IMR-90 (cell line): ENCODE measurements around the gene F12. TPM values are rescaled to one million over a fixed set of nuclear protein-coding genes. Genes with fewer than 3 reads are reported as not detected.

Experiments
- ATAC-seq: fragments of 200-7000 bp; cut with Tn5 transposase; 2 replicates; pipeline ENCODE4 v1.9.1; 2020; ENCODE audit warnings: low read depth, mild to moderate bottlenecking, moderate library complexity
- BruUV-seq: library from RNA; stranded (reverse); fragments of 400-500 nt; replicated peaks from 2 replicates; lab custom pipeline; 2021; lab: Mats Ljungman, UMichigan
- CTCF ChIA-PET: fragments of 300-600 bp; formaldehyde crosslinking; extraction: SDS; loops from one replicate; lab custom pipeline; 2021; ENCODE audit warnings: antibody characterized with exemption; lab: Yijun Ruan, JAX
- POLR2A ChIA-PET: fragments of 300-600 bp; sonication (Branson Sonifier 250); formaldehyde crosslinking; loops from one replicate; lab custom pipeline; 2022; ENCODE audit warnings: antibody characterized with exemption; ENCODE audit not compliant: unreplicated experiment; lab: Charles Lee
- DNase-seq: peaks from one replicate; pipeline ENCODE4 v3.0.0; 2013
- H2AFZ ChIP-seq: replicated peaks from 2 replicates; pipeline ENCODE3; 2013; ENCODE audit warnings: low read length, mild to moderate bottlenecking; ENCODE audit not compliant: poor library complexity
- H2AK5ac ChIP-seq: 2 replicates; pipeline ENCODE4 v1.6.1; 2013; ENCODE audit warnings: low read depth, low read length, inconsistent platforms
- H2AK9ac ChIP-seq: replicated peaks from 2 replicates; pipeline ENCODE3; 2013; ENCODE audit warnings: mild to moderate bottlenecking, low read depth, low read length, moderate library complexity; ENCODE audit not compliant: poor library complexity
- H2BK120ac ChIP-seq: 2 replicates; pipeline ENCODE4 v1.6.1; 2013; ENCODE audit warnings: low read depth, low read length, inconsistent platforms
- H2BK15ac ChIP-seq: 3 replicates; pipeline ENCODE4 v1.6.1; 2013; ENCODE audit warnings: low read depth, low read length, inconsistent platforms
- H2BK20ac ChIP-seq: 2 replicates; pipeline ENCODE4 v1.6.1; 2013; ENCODE audit warnings: low read depth, mild to moderate bottlenecking, inconsistent platforms, low read length, moderate library complexity
- H2BK5ac ChIP-seq: 2 replicates; pipeline ENCODE4 v1.6.1; 2013; ENCODE audit warnings: mild to moderate bottlenecking, low read depth, low read length, inconsistent platforms; ENCODE audit not compliant: poor library complexity, severe bottlenecking
- H3K14ac ChIP-seq: replicated peaks from 2 replicates; pipeline ENCODE4 v1.6.1; 2013; ENCODE audit warnings: low read depth, low read length, inconsistent platforms
- H3K18ac ChIP-seq: 2 replicates; pipeline ENCODE4 v1.6.1; 2013; ENCODE audit warnings: low read depth, low read length, control low read depth
- H3K23ac ChIP-seq: 2 replicates; pipeline ENCODE4 v1.6.1; 2013; ENCODE audit warnings: low read depth, low read length, inconsistent platforms
- H3K27ac ChIP-seq: 2 replicates; pipeline ENCODE4 v1.5.1; 2013; ENCODE audit warnings: mild to moderate bottlenecking, control low read depth, low read length; ENCODE audit not compliant: insufficient read depth
- H3K27me3 ChIP-seq: 2 replicates; pipeline ENCODE4 v1.6.1; 2013; ENCODE audit warnings: low read length; ENCODE audit not compliant: control insufficient read depth, insufficient read depth
- H3K36me3 ChIP-seq: 2 replicates; pipeline ENCODE4 v1.6.1; 2013; ENCODE audit warnings: low read length, mixed read lengths; ENCODE audit not compliant: control insufficient read depth, insufficient read depth
- H3K4ac ChIP-seq: 2 replicates; pipeline ENCODE4 v1.6.1; 2013; ENCODE audit warnings: low read depth, low read length, inconsistent platforms
- H3K4me1 ChIP-seq: 2 replicates; pipeline ENCODE4 v1.6.1; 2013; ENCODE audit warnings: low read length, mixed read lengths; ENCODE audit not compliant: control insufficient read depth, insufficient read depth
- H3K4me2 ChIP-seq: 2 replicates; pipeline ENCODE4 v1.6.1; 2013; ENCODE audit warnings: low read depth, mild to moderate bottlenecking, control low read depth, low read length, moderate library complexity
- H3K4me3 ChIP-seq: 2 replicates; pipeline ENCODE4 v1.5.1; 2013; ENCODE audit warnings: low read depth, mild to moderate bottlenecking, control low read depth, low read length, moderate library complexity; ENCODE audit not compliant: insufficient read depth
- H3K56ac ChIP-seq: 2 replicates; pipeline ENCODE4 v1.6.1; 2013; ENCODE audit warnings: low read length, inconsistent platforms; ENCODE audit not compliant: insufficient read depth; ENCODE audit errors: extremely low read depth
- H3K79me1 ChIP-seq, 2 experiments: 2 replicates each; pipeline ENCODE4 v1.6.1; 2013; ENCODE audit warnings: low read length in 2 of 2, inconsistent platforms in 1 of 2, low read depth in 1 of 2
- H3K9ac ChIP-seq: 2 replicates; pipeline ENCODE4 v1.6.1; 2013; ENCODE audit warnings: low read depth, low read length, control low read depth
- H3K9me1 ChIP-seq: 2 replicates; pipeline ENCODE4 v1.6.1; 2013; ENCODE audit warnings: low read length, inconsistent platforms; ENCODE audit not compliant: insufficient read depth
- H3K9me3 ChIP-seq: 2 replicates; pipeline ENCODE4 v1.6.1; 2013; ENCODE audit warnings: low read length; ENCODE audit not compliant: control insufficient read depth, insufficient read depth
- H4K20me1 ChIP-seq: 2 replicates; pipeline ENCODE4 v1.6.1; 2013; ENCODE audit warnings: low read length, inconsistent platforms; ENCODE audit not compliant: insufficient read depth
- H4K5ac ChIP-seq: 2 replicates; pipeline ENCODE4 v1.6.1; 2013; ENCODE audit warnings: mild to moderate bottlenecking, low read depth, low read length, control low read depth
- H4K8ac ChIP-seq, 2 experiments: 2 replicates each; pipeline ENCODE4 v1.6.1; 2013; ENCODE audit warnings: low read depth in 2 of 2, low read length in 2 of 2, control low read depth in 1 of 2, inconsistent platforms in 1 of 2
- H4K91ac ChIP-seq: 2 replicates; pipeline ENCODE4 v1.6.1; 2013; ENCODE audit warnings: low read depth, low read length, inconsistent platforms; ENCODE audit not compliant: insufficient read depth
- ELK1 ChIP-seq: fragments of 150-350 bp; IDR thresholded peaks from 2 replicates; pipeline ENCODE4 v1.6.1; 2016; ENCODE audit warnings: low read depth, mild to moderate bottlenecking, low read length, moderate library complexity, borderline replicate concordance
- WGBS, 2 experiments: methylation state at CpG; one replicate each; pipeline versions ENCODE4 v1.1.5 to v1.1.7; 2013; ENCODE audit warnings: missing lambda C conversion rate in 2 of 2; ENCODE audit not compliant: insufficient read length in 1 of 2; ENCODE audit errors: extremely low coverage in 2 of 2; 5-methylcytosine and 5-hydroxymethylcytosine counted together
- dilution Hi-C: fragments of 300-500 bp; cut with HindIII; formaldehyde crosslinking; loops from one replicate; pipeline ENCODE4 v1.14.3; 2018; ENCODE audit warnings: low sequenced_read_pairs; ENCODE audit not compliant: unreplicated experiment
- in situ Hi-C: fragments of 300-500 bp; cut with MboI; formaldehyde crosslinking; loops from 3 replicates; pipeline ENCODE4 v1.14.3; 2019; ENCODE audit warnings: low sequenced_read_pairs, inconsistent platforms, mixed read lengths
- intact Hi-C: fragments of 100-400 bp; cut with micrococcal nuclease; formaldehyde crosslinking; loops from 2 replicates; pipeline ENCODE4 v1.10.0; 2022
- polyA plus RNA-seq, 3 experiments: library from polyadenylated mRNA; depleted of rRNA; stranded (reverse); fragments of >200 nt; gene quantifications; 2 replicates each; pipeline ENCODE4 v1.2.3, GENCODE V29; 2012; ENCODE audit warnings: low replicate concordance in 1 of 3
- total RNA-seq: library from RNA; depleted of rRNA; stranded (reverse); fragments of >200 nt; gene quantifications from 2 replicates; pipeline ENCODE4 v1.2.3, GENCODE V29; 2012

F12 gene
- total and polyA plus RNA-seq, 2 of the 4 experiments (the other 2 are of a cell fraction) = 0.36 to 1.2 TPM

DNA sequence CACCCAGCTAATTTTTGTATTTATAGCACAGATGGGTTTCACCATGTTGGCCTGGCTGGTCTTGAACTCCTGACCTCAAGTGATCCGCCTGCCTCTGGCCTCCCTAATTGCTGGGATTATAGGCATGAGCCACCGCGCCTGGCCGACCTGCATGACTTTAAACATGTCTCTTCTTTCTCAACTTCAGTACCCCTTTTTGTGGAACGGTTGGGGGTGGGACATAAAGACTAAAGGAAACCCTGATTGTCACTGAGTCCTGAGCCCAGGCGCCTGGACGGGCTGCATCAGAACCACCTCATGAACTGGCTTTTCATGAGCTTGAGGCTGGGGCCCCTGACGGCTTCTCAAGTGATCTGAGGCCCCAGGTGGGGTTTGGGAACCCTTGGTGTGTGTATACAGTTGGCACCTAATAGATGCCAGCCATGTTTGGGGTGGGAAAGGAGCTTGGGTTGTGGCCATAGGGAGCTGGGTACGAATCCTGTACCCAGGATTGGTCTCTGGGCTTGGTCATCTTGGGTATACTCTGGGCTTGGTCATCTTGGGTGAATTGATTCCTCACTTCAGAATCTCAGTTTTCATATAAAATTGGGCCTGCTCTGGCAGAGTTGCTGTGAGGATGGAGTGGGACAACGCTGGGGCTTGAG is 19.3 kb upstream of the F12 start:
- H2AK5ac ChIP-seq = no peak overlapping the region
- intact Hi-C loops = no loop called here
- ATAC-seq = no peak
- BruUV-seq = no TSS peak
- no peak overlapping the region for H2BK20ac ChIP-seq
- H3K9me3 ChIP-seq = no peaks in the 10 kb centered on the region
- no peaks in the 10 kb centered on the region for H3K27me3 ChIP-seq
- H3K4ac ChIP-seq = no peak overlapping the region
- no peak overlapping the region for H4K8ac ChIP-seq
- no CpG with 5 or more reads among the region's 10 CpGs for WGBS, 2 experiments
- no peak overlapping the region for H3K9ac ChIP-seq
- H2BK120ac ChIP-seq = no peak overlapping the region
- H3K4me3 ChIP-seq = no peak overlapping the region
- H3K4me2 ChIP-seq = no peak overlapping the region
- POLR2A ChIA-PET = interaction anchor here (0.7 kb wide), 1 partner anchor 66 kb away, joined by 3 read pairs; no protein-coding TSS in a partner anchor
- CTCF ChIA-PET = no interaction called here
- no peak overlapping the region for H2AK9ac ChIP-seq
- H3K4me1 ChIP-seq = peaks cover 13% of the 10 kb centered on the region
- H3K36me3 ChIP-seq = peaks cover 16% of the 10 kb centered on the region
- in situ Hi-C loops = no loop called here
- H2BK5ac ChIP-seq = no peak overlapping the region
- H4K91ac ChIP-seq = no peak overlapping the region
- H3K18ac ChIP-seq = no peak overlapping the region
- H3K14ac ChIP-seq = no peak overlapping the region
- peaks cover 13 to 49% of the 10 kb centered on the region in 2 experiments for H3K79me1 ChIP-seq
- no peak overlapping the region for H2AFZ ChIP-seq
- H4K5ac ChIP-seq = no peak overlapping the region
- no peak overlapping the region for H3K23ac ChIP-seq
- H4K20me1 ChIP-seq = peaks cover 29% of the 10 kb centered on the region
- dilution Hi-C loops = no loop called here
- no peak for TF ChIP-seq ELK1
- no peak overlapping the region for H3K56ac ChIP-seq
- H3K27ac ChIP-seq = no peak overlapping the region
- H2BK15ac ChIP-seq = no peak overlapping the region
- H3K9me1 ChIP-seq = peaks cover 15% of the 10 kb centered on the region
- DNase-seq = no peak
